ENCODE data around the gene NPAS1. TPM values are rescaled to one million over a fixed set of nuclear protein-coding genes. Genes with fewer than 3 reads are reported as not detected.
A peak's percentile ranks its signal among the peaks of the same experiment; 100 is the strongest.

Gene NPAS1
- total and polyA plus RNA-seq, 2 of the 8 experiments (the other 6 are each of a cell fraction or from before 2014, with no cell fraction given), result 9.9 to 13.9 TPM

DNA sequence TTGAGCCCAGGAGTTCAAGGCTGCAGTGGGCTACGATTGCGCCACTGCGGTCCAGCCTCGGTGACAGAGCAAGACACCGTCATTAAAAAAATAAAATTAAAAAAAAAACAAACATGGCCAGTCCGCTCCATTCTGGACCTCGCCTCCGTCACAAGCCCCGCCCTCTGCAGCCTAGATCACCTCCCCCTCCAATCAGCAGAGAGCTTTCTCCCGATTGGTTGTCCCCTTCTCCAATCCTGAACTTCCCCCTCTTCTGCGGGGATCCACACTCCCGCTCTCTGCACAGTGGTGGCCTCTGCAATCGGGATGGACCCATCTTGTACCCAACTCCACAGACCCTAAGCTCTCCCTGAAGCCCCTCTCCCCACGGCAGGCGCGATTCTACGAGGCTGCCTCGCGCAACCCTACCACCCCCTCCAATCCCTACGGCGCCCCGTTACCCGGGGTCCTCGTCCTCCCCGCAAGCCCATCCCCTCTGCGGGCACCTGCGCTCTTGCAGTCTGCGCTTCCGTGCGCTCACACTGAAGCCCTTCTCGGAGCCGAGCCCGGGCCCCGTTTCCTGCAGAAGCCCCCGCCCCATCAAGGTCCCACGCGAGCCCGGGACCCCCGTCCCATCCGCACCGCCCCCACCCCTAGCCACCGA is 28.2 kb downstream of the NPAS1 start (continued):
- TF ChIP-seq JUND (IDR thresholded peaks at IDR 0.05; ENCODE audit: low read length) (no peak), BCL11A (IDR thresholded peaks at IDR 0.05; ENCODE audit: low read depth in 2 of 2, low read length in 2 of 2) (no peak), HDAC2 (IDR thresholded peaks at IDR 0.05; ENCODE audit: borderline replicate concordance in 1 of 2, low read depth in 2 of 2, low read length in 2 of 2) (0 out of 4 replicates have a peak, but pooled peaks of 1 of the 2 experiments have one; percentile 44), RAD21 (IDR thresholded peaks at IDR 0.05 in 1 of 2, conservative IDR thresholded peaks at IDR 0.05 in 1 of 2; ENCODE audit: low read depth in 2 of 2, low read length in 2 of 2) (no peak), NANOG (IDR thresholded peaks at IDR 0.05; ENCODE audit: insufficient read depth, low read depth, low read length, poor library complexity, severe bottlenecking) (no peak), SP4 (IDR thresholded peaks at IDR 0.05; ENCODE audit: low read length) (no peak), POLR2A (IDR thresholded peaks at IDR 0.05; ENCODE audit: control extremely low read depth in 1 of 2, low read depth in 2 of 2, low read length in 2 of 2) (no peak; a peak in 1 of 3 replicates)
